VCaP (cell line): ENCODE data around the gene ITGB6.
A peak's percentile ranks its signal among the peaks of the same experiment; 100 is the strongest.

ENCODE experiments used
- H3K27ac ChIP-seq: fragments of 450-650 bp; 2 replicates; pipeline ENCODE4 v1.5.1; 2017
- TF ChIP-seq, protein P1 (sequence below): fragments of 450-650 bp; conservative IDR thresholded peaks from 2 replicates; pipeline ENCODE4 v1.5.1; 2017; ENCODE audit warnings: mild to moderate bottlenecking, moderate library complexity

Gene ITGB6

DNA sequence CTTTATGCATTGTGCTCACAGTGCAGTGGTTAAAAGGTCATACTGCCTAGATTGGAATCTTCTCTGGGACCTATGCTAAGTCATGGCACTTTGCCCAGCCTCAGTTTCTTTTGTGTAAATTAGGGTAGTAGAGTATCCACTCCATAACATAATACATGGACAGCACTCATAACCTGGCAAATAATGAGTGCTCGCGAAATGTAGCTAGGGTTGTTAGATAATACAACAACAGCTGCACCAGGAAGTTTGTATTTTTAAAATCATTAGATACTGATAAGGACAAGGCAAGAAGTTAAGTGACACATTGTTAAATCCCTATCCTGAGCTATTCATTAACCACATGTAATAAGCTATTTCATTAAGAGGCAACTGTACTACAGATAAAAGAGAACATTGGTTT is 123.8 kb downstream of the ITGB6 start:
- TF ChIP-seq, protein P1, sequence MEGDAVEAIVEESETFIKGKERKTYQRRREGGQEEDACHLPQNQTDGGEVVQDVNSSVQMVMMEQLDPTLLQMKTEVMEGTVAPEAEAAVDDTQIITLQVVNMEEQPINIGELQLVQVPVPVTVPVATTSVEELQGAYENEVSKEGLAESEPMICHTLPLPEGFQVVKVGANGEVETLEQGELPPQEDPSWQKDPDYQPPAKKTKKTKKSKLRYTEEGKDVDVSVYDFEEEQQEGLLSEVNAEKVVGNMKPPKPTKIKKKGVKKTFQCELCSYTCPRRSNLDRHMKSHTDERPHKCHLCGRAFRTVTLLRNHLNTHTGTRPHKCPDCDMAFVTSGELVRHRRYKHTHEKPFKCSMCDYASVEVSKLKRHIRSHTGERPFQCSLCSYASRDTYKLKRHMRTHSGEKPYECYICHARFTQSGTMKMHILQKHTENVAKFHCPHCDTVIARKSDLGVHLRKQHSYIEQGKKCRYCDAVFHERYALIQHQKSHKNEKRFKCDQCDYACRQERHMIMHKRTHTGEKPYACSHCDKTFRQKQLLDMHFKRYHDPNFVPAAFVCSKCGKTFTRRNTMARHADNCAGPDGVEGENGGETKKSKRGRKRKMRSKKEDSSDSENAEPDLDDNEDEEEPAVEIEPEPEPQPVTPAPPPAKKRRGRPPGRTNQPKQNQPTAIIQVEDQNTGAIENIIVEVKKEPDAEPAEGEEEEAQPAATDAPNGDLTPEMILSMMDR: no peak
- peak overlapping the region; percentile 55 for H3K27ac ChIP-seq

DNA sequence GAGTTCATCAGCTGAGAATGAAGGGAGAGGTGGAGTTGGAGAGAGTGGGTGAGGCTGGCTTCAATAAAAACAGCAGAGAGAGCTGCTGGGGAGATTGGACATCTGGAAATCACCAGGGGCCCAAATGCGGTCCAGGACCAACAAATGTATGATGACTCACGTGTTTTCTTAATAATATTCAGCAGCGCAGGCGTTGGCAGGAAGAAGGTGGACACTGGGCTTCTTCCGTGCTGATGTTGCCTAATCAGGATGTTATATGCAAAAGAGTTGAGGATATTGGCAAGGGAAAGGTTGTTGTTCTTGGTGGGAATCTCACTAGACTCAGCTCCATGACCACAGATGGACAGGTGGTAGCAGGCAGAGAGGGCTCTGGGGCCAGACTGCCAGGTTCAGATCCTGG is 124.9 kb downstream of the ITGB6 start:
- TF ChIP-seq, protein P1: no peak

DNA sequence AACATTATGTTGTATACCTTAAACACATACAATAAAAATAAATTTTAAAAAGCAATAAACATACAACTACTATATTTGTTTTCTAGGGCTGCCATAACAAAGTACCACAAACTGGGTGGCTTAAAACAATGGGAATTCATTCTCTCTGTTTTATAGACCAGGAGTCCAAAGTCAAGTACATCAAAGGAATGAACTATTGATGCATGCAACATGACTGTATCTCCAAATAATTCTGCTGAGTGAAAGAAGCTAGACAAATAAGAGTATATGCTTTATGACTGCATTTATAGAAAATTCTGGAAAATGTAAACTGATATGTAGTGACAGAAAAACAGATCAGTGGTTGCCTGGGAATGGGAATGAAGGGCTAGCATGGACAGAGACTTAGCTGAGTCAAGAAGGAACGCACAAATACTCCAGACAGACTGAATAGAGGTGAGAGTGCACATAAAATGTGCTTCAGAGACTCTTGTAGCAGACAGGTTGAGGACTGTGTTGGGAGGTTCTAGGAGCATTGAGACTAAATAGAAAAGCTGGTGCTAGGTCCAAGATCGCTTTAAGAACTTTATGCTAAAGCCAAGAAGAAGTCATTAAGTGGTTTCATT is 126.7 kb downstream of the ITGB6 start:
- H3K27ac ChIP-seq: no peak overlapping the region
- TF ChIP-seq, protein P1: no peak

More for the DNA sequence above, 124.9 kb downstream of the ITGB6 start:
- H3K27ac ChIP-seq: peak overlapping the region; percentile 55; the same call in 1 of the 2 replicates

DNA sequence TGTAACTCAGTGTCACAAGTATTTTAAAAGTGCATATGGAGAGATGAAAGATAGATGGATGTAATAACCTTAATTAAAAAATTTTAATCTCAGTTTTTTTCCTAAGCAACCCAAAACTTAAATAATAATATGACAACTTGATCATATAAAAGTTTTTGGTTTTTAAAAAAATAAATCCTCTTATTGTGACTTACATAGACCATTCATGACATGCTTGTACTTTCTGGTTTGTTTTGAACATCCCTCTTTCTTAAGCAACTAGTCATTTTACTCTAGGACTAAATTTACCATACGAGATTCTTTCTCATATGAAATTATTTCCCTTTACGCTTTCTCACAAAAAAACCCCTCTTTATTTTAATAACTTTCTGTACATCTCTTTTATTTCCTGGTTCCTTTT is 131.2 kb downstream of the ITGB6 start:
- TF ChIP-seq, protein P1: no peak
- no peak overlapping the region for H3K27ac ChIP-seq

DNA sequence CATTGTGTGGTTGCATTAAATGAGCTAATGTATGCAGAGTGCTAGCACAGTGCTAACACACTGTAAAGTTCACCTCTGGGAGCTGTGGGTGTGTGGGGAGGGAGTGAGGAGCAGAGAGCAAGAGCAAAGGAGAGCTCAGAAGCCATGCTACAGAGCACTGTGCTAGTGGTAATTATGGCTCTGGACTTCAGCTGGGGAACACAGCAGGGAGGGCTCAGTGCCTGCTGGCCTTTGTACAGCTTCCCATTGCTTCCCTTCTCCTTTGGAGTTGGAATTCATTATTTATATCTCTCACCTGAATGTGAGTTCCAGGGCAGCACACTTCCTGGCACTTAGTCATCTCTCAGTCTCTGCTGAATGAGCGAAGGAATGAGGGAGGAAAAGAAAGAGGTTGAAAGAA is 135.2 kb downstream of the ITGB6 start:
- no peak overlapping the region for H3K27ac ChIP-seq
- TF ChIP-seq, protein P1: no peak

DNA sequence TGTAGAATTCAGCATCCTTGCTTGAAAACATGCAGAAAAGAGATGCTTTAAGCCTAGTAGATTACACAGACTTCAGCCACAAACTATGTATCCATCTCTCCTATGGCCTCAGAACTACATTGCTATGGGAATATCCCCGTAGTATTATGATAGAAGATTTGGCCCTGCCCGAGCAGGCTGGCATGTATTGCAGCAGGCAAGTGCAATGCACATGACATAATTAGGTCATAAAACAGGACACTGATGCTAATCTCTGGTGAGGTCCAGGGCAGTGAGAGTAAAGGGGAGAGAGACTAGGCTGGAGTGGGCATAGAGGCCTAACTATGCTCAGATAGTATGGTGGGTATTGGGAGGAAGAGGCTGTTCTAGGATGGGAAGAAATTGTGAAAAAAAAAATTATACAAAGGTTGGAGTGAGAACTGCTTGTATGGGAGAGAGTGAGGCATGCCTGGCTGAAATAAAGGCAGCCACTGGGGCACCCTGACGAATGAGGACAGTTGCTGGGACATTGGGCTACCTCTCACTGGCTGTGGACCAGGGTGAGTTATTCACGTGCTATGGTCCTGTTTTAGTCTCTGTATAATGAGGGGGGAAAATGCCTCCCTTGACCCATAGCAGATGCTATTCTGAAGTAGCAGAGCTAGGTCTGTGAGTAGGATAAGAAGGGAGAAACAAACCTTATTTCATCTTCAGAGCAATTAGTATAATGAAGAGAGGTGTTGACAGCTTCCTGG is 136.0 kb downstream of the ITGB6 start:
- H3K27ac ChIP-seq: 0 out of 2 replicates have a peak overlapping the region, but pooled peaks have one; percentile 10
- TF ChIP-seq, protein P1: no peak

DNA sequence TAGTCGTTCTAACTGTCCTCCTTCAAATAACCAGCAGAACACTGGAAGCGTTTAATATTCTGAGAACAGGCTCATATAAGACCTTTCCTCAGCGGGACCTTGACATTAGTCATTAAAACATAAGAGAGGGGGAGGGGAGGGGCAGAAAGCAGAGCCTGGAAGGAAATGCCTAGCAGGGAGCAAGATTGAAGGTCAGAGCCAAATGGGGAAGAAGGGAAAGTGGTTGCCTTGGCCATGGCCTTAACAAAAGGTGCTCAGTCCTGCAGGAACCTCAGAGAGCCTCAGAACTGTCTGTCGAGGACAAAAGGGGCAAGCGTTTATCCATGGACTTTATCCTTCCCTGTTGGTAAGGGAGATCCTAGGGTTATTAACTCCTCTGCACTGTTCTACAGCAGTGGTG is 136.8 kb downstream of the ITGB6 start:
- TF ChIP-seq, protein P1: no peak
- H3K27ac ChIP-seq: peak overlapping the region; percentile 56; the same call in 1 of the 2 replicates
